Sigmoid colon (tissue), 7 donors: ENCODE results near the gene CCNB3. TPM values are rescaled to one million over a fixed set of nuclear protein-coding genes. Genes with fewer than 3 reads are reported as not detected.

Source experiments
- DNase-seq: peaks from one replicate; pipeline ENCODE4 v3.0.0-alpha.2; 2019
- H3K27ac ChIP-seq, 4 donors: fragments of 200-600 bp; sonication (generic); one replicate each; pipeline ENCODE4 v1.5.1; 2016 to 2019; ENCODE audit warnings: mild to moderate bottlenecking in 1 of 4
- H3K27me3 ChIP-seq, 3 donors: fragments of 200-600 bp; sonication (generic); one replicate each; pipeline ENCODE4 v1.5.1; 2019; ENCODE audit warnings: mild to moderate bottlenecking in 1 of 3
- H3K36me3 ChIP-seq, 4 donors: fragments of 200-600 bp; sonication (generic); one replicate each; pipeline ENCODE4 v1.5.1; 2016 to 2019
- H3K4me1 ChIP-seq, 4 donors: fragments of 200-600 bp; sonication (generic); one replicate each; pipeline ENCODE4 v1.5.1; 2017 to 2019
- H3K4me3 ChIP-seq, 4 donors: fragments of 200-600 bp; sonication (generic); one replicate each; pipeline ENCODE4 v1.5.1; 2017 to 2019; ENCODE audit warnings: mild to moderate bottlenecking in 2 of 4, moderate library complexity in 1 of 4
- H3K9me3 ChIP-seq, 4 donors: fragments of 200-600 bp in 3 of 4; sonication (generic) in 3 of 4; one replicate each; pipeline versions ENCODE4 v1.5.1 to v1.6.1; 2013 to 2019
- CTCF ChIP-seq, 4 experiments: fragments of 450-650 bp in 3 of 4; fragments of 200-600 bp in 1 of 4; IDR thresholded peaks; one replicate each; pipeline ENCODE4 v1.5.1; 2016 to 2019; ENCODE audit warnings: antibody characterized with exemption in 4 of 4, mild to moderate bottlenecking in 3 of 4, moderate library complexity in 2 of 4
- EP300 ChIP-seq, 4 donors: sonication (generic); formaldehyde crosslinking; IDR thresholded peaks; one replicate each; pipeline ENCODE4 v1.6.1; 2017; ENCODE audit warnings: antibody characterized with exemption in 4 of 4
- POLR2A ChIP-seq, 2 donors: fragments of 450-650 bp; IDR thresholded peaks; one replicate each; pipeline ENCODE4 v1.6.1; 2016; ENCODE audit warnings: antibody characterized with exemption in 2 of 2, mild to moderate bottlenecking in 2 of 2, moderate library complexity in 2 of 2
- POLR2AphosphoS5 ChIP-seq, 4 donors: sonication (generic); formaldehyde crosslinking; IDR thresholded peaks; one replicate each; pipeline ENCODE4 v1.6.1; 2017; ENCODE audit warnings: antibody characterized with exemption in 4 of 4
- WGBS, 2 donors: extraction: QIAGEN DNeasy Blood & Tissue Kit; methylation state at CpG; one replicate each; pipeline ENCODE4 v1.1.7; 2013; 5-methylcytosine and 5-hydroxymethylcytosine counted together
- intact Hi-C: fragments of 100-400 bp; cut with DNase I; formaldehyde crosslinking; loops from one replicate; pipeline ENCODE4 v1.15.1; 2023
- polyA plus RNA-seq, 3 donors: library from polyadenylated mRNA; stranded (reverse); fragments of 200-250 nt; gene quantifications; one replicate each; pipeline ENCODE4 v1.2.3, GENCODE V29; 2013
- small RNA-seq, 3 donors: library from RNA; depleted of rRNA; stranded (forward); fragments of <200 nt; gene quantifications; one replicate each; pipeline ENCODE3, GENCODE V24; 2016
- total RNA-seq, 4 donors: library from RNA; depleted of rRNA; stranded (reverse); fragments of >200 nt; gene quantifications; one replicate each; pipeline ENCODE4 v1.1.0, GENCODE V29; 2016
- donor health status: healthy with polysubstance abuse.
- donor health status: Bipolar disorder and iron deficiency.
- donor health status: healthy.

Gene CCNB3
- total and polyA plus RNA-seq, 7 donors = 0.14 to 0.36 (median 0.17) TPM; not detected in 2

GRCh38 chrX:50381729-50382415 is 177.3 kb downstream of the CCNB3 start:
- no peaks in the 10 kb centered on the region for H3K36me3 ChIP-seq
- H3K4me3 ChIP-seq = no peak overlapping the region
- intact Hi-C loops = no loop called here
- no peaks in the 10 kb centered on the region for H3K27me3 ChIP-seq
- 81 to 88% methylated on average over 5 of the region's 5 CpGs for WGBS, 2 donors
- H3K9me3 ChIP-seq = no peaks in the 10 kb centered on the region
- TF ChIP-seq EP300 (IDR thresholded peaks at IDR 0.05) (no peak), POLR2AphosphoS5 (IDR thresholded peaks at IDR 0.05) (no peak), POLR2A (IDR thresholded peaks at IDR 0.05) (no peak), CTCF (IDR thresholded peaks at IDR 0.05) (no peak)
- no peak for DNase-seq
- no peak overlapping the region for H3K27ac ChIP-seq
- no peaks in the 10 kb centered on the region for H3K4me1 ChIP-seq

- Histone ChIP-seq H3K27me3 (no peaks in the 10 kb centered on the region), H3K9me3 (no peaks in the 10 kb centered on the region), H3K4me3 (no peak overlapping the region), H3K27ac (no peak overlapping the region), H3K4me1 (no peaks in the 10 kb centered on the region), H3K36me3 (no peaks in the 10 kb centered on the region)
- DNase-seq = no peak
- 90% methylated on average over 2 of the region's 2 CpGs for WGBS, 2 donors
- intact Hi-C loops = no loop called here
- TF ChIP-seq POLR2AphosphoS5 (IDR thresholded peaks at IDR 0.05) (no peak), EP300 (IDR thresholded peaks at IDR 0.05) (no peak), POLR2A (IDR thresholded peaks at IDR 0.05) (no peak), CTCF (IDR thresholded peaks at IDR 0.05) (no peak)
Measured at GRCh38 chrX:50386520-50386919, 182.0 kb downstream of the CCNB3 start.

GRCh38 chrX:50393902-50394301 is 189.3 kb downstream of the CCNB3 start:
- intact Hi-C loops = no loop called here
- Histone ChIP-seq H3K4me3 (no peak overlapping the region), H3K4me1 (no peaks in the 10 kb centered on the region), H3K9me3 (no peaks in the 10 kb centered on the region), H3K36me3 (no peaks in the 10 kb centered on the region), H3K27me3 (no peaks in the 10 kb centered on the region), H3K27ac (no peak overlapping the region)
- TF ChIP-seq CTCF (IDR thresholded peaks at IDR 0.05) (no peak), EP300 (IDR thresholded peaks at IDR 0.05) (no peak), POLR2AphosphoS5 (IDR thresholded peaks at IDR 0.05) (no peak), POLR2A (IDR thresholded peaks at IDR 0.05) (no peak)
- WGBS, 2 donors = 49 to 62% methylated on average over 2 of the region's 2 CpGs
- DNase-seq = no peak

Small RNA genes lying within 50 kb of the gene (small RNA-seq; reads per million reads assigned to genes)
- gene PYY3 (0 reads per million in 3 donors), gene RF00019 (0 reads per million in 3 donors)

Other genes starting within 250 kb of the CCNB3 start
- not detected for gene AKAP4, start 3.8 kb upstream of the CCNB3 start, total RNA-seq
- not detected for gene AKAP4, start 3.8 kb upstream of the CCNB3 start, polyA plus RNA-seq